HepG2 (cell line): Measurements from ENCODE around the gene PLPPR3. TPM values are rescaled to one million over a fixed set of nuclear protein-coding genes. Genes with fewer than 3 reads are reported as not detected.

Experiments
- DR1 ChIP-seq: sonication (generic); formaldehyde crosslinking; IDR thresholded peaks from 2 replicates; pipeline ENCODE4 v1.8.0; 2021; ENCODE audit warnings: mild to moderate bottlenecking, missing genetic modification reagents, inconsistent platforms
- FOXA3 ChIP-seq: IDR thresholded peaks from 2 replicates; pipeline ENCODE4 v1.6.1; 2016; ENCODE audit warnings: missing genetic modification reagents, missing compliant biosample characterization
- HHEX ChIP-seq: IDR thresholded peaks from 2 replicates; pipeline ENCODE4 v1.6.1; 2016; ENCODE audit warnings: control low read depth
- KDM1A ChIP-seq: IDR thresholded peaks from 2 replicates; pipeline ENCODE4 v1.6.1; 2016; ENCODE audit warnings: missing compliant biosample characterization
- KDM5A ChIP-seq: fragments of 200-600 bp; sonication (generic); IDR thresholded peaks from 2 replicates; pipeline ENCODE4 v1.7.0; 2018; ENCODE audit warnings: antibody characterized with exemption, mild to moderate bottlenecking, low read length, borderline replicate concordance
- NR3C1 ChIP-seq: sonication (generic); formaldehyde crosslinking; IDR thresholded peaks from 2 replicates; pipeline ENCODE4 v1.4.0; 2020; ENCODE audit warnings: missing genetic modification reagents
- PCBP1 ChIP-seq: fragments of 200-400 bp; formaldehyde crosslinking; IDR thresholded peaks from 2 replicates; pipeline ENCODE4 v1.6.1; 2017; ENCODE audit warnings: mild to moderate bottlenecking, low read depth, low read length, borderline replicate concordance
- RFX1 ChIP-seq: fragments of 450-650 bp; IDR thresholded peaks from 2 replicates; pipeline ENCODE4 v1.6.1; 2017
- SETDB1 ChIP-seq: sonication (generic); formaldehyde crosslinking; IDR thresholded peaks from 2 replicates; pipeline ENCODE4 v1.5.1; 2020; ENCODE audit warnings: missing genetic modification reagents, mild to moderate bottlenecking, borderline replicate concordance
- SIN3B ChIP-seq: fragments of 150-350 bp; IDR thresholded peaks from 2 replicates; pipeline ENCODE4 v1.6.1; 2014; ENCODE audit warnings: low read length
- TEF ChIP-seq: sonication (generic); formaldehyde crosslinking; IDR thresholded peaks from 2 replicates; pipeline ENCODE4 v1.5.0; 2020; ENCODE audit warnings: missing genetic modification reagents
- TGIF2 ChIP-seq: IDR thresholded peaks from 2 replicates; pipeline ENCODE4 v1.6.1; 2016; ENCODE audit warnings: control low read depth, missing compliant biosample characterization
- ZNF256 ChIP-seq: sonication (generic); formaldehyde crosslinking; conservative IDR thresholded peaks from 2 replicates; pipeline ENCODE4 v1.4.0; 2020; ENCODE audit warnings: missing genetic modification reagents
- ZNF607 ChIP-seq: sonication (generic); formaldehyde crosslinking; IDR thresholded peaks from 2 replicates; pipeline ENCODE4 v1.5.1; 2020; ENCODE audit warnings: missing genetic modification reagents, mild to moderate bottlenecking, borderline replicate concordance
- ZNF781 ChIP-seq: sonication (generic); formaldehyde crosslinking; IDR thresholded peaks from 2 replicates; pipeline ENCODE4 v1.5.1; 2020; ENCODE audit warnings: borderline replicate concordance, mild to moderate bottlenecking, missing genetic modification reagents; ENCODE audit errors: not compliant biosample characterization
- ZSCAN9 ChIP-seq: IDR thresholded peaks from 2 replicates; pipeline ENCODE4 v1.6.1; 2016; ENCODE audit warnings: borderline replicate concordance
- polyA plus RNA-seq, 8 experiments: library from polyadenylated mRNA; depleted of rRNA in 3 of 8; stranded (reverse) in 7 of 8; unstranded in 1 of 8; fragments of >200 nt; fragmentation: Illumina TruSeq in 4 of 8; extraction: Trizol in 4 of 8; gene quantifications; 2 replicates each; pipeline versions ENCODE4 v1.2.1 to v1.2.3, GENCODE V29; 2011 to 2016; ENCODE audit warnings: low read depth in 4 of 8, missing spikeins in 1 of 8, mixed read lengths in 1 of 8; ENCODE audit not compliant: insufficient read depth in 1 of 8
- total RNA-seq, 5 experiments: library from RNA; depleted of rRNA; stranded (reverse); fragments of >200 nt; fragmentation: Illumina TruSeq; extraction: Trizol; gene quantifications; 2 replicates each; pipeline ENCODE4 v1.2.3, GENCODE V29; 2016; ENCODE audit warnings: low read depth in 1 of 5
- TF ChIP-seq, protein P1 (sequence below): sonication (generic); formaldehyde crosslinking; IDR thresholded peaks from 2 replicates; pipeline ENCODE4 v1.4.0; 2020; ENCODE audit warnings: mild to moderate bottlenecking, missing genetic modification reagents, borderline replicate concordance
- TF ChIP-seq, protein P2 (sequence below), 2 experiments: sonication (generic) in 1 of 2; formaldehyde crosslinking in 1 of 2; IDR thresholded peaks; 2 replicates each; pipeline versions ENCODE4 v1.6.1 to v1.9.0; 2014 to 2022; ENCODE audit warnings: antibody characterized with exemption in 1 of 2, borderline replicate concordance in 1 of 2, inconsistent platforms in 1 of 2, low read depth in 1 of 2, missing genetic modification reagents in 1 of 2

Gene PLPPR3
- total and polyA plus RNA-seq, 2 of the 13 experiments (the other 11 are each of a cell fraction or from before 2014, with no cell fraction given) = 0.07 to 0.16 TPM

- TF ChIP-seq, protein P1, sequence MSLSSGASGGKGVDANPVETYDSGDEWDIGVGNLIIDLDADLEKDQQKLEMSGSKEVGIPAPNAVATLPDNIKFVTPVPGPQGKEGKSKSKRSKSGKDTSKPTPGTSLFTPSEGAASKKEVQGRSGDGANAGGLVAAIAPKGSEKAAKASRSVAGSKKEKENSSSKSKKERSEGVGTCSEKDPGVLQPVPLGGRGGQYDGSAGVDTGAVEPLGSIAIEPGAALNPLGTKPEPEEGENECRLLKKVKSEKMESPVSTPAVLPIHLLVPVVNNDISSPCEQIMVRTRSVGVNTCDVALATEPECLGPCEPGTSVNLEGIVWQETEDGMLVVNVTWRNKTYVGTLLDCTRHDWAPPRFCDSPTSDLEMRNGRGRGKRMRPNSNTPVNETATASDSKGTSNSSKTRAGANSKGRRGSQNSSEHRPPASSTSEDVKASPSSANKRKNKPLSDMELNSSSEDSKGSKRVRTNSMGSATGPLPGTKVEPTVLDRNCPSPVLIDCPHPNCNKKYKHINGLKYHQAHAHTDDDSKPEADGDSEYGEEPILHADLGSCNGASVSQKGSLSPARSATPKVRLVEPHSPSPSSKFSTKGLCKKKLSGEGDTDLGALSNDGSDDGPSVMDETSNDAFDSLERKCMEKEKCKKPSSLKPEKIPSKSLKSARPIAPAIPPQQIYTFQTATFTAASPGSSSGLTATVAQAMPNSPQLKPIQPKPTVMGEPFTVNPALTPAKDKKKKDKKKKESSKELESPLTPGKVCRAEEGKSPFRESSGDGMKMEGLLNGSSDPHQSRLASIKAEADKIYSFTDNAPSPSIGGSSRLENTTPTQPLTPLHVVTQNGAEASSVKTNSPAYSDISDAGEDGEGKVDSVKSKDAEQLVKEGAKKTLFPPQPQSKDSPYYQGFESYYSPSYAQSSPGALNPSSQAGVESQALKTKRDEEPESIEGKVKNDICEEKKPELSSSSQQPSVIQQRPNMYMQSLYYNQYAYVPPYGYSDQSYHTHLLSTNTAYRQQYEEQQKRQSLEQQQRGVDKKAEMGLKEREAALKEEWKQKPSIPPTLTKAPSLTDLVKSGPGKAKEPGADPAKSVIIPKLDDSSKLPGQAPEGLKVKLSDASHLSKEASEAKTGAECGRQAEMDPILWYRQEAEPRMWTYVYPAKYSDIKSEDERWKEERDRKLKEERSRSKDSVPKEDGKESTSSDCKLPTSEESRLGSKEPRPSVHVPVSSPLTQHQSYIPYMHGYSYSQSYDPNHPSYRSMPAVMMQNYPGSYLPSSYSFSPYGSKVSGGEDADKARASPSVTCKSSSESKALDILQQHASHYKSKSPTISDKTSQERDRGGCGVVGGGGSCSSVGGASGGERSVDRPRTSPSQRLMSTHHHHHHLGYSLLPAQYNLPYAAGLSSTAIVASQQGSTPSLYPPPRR (CRISPR knock-in tag) = no peak
- TF ChIP-seq SETDB1 (CRISPR knock-in tag) (no peak), TGIF2 (CRISPR knock-in tag) (no peak), ZNF607 (CRISPR knock-in tag) (no peak), HHEX (CRISPR knock-in tag) (no peak), FOXA3 (CRISPR knock-in tag) (no peak), PCBP1 (no peak), NR3C1 (CRISPR knock-in tag) (no peak), ZSCAN9 (CRISPR knock-in tag) (no peak), KDM1A (CRISPR knock-in tag) (0 out of 2 replicates have a peak, but pooled peaks have one; percentile 50), SIN3B (no peak), RFX1 (no peak), KDM5A (no peak), DR1 (CRISPR knock-in tag) (no peak), TEF (CRISPR knock-in tag) (no peak), ZNF781 (no peak), ZNF256 (CRISPR knock-in tag) (no peak)
- TF ChIP-seq, protein P2, sequence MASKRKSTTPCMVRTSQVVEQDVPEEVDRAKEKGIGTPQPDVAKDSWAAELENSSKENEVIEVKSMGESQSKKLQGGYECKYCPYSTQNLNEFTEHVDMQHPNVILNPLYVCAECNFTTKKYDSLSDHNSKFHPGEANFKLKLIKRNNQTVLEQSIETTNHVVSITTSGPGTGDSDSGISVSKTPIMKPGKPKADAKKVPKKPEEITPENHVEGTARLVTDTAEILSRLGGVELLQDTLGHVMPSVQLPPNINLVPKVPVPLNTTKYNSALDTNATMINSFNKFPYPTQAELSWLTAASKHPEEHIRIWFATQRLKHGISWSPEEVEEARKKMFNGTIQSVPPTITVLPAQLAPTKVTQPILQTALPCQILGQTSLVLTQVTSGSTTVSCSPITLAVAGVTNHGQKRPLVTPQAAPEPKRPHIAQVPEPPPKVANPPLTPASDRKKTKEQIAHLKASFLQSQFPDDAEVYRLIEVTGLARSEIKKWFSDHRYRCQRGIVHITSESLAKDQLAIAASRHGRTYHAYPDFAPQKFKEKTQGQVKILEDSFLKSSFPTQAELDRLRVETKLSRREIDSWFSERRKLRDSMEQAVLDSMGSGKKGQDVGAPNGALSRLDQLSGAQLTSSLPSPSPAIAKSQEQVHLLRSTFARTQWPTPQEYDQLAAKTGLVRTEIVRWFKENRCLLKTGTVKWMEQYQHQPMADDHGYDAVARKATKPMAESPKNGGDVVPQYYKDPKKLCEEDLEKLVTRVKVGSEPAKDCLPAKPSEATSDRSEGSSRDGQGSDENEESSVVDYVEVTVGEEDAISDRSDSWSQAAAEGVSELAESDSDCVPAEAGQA (IDR thresholded peaks at IDR 0.05; ENCODE audit: low read depth) = no peak
- TF ChIP-seq, protein P2 (CRISPR knock-in tag; IDR thresholded peaks at IDR 0.05; ENCODE audit: borderline replicate concordance) = no peak
Measured at GRCh38 chr19:831407-832369, 9.9 kb upstream of the PLPPR3 start (continued).
